PFSK-1 (cell line): ENCODE data around the gene MAD1L1.

ENCODE experiments used
- FOXP2 ChIP-seq: optimal IDR thresholded peaks from 2 replicates; pipeline ENCODE3; 2011; ENCODE audit warnings: borderline replicate concordance, control low read depth, inconsistent platforms; ENCODE audit not compliant: insufficient read depth; ENCODE audit errors: extremely low read length, extremely low read depth
- POLR2AphosphoS5 ChIP-seq: IDR thresholded peaks from 2 replicates; pipeline ENCODE4 v1.6.1; 2012; ENCODE audit warnings: low read depth, mild to moderate bottlenecking, control low read depth, low read length, moderate library complexity
- SIN3A ChIP-seq: IDR thresholded peaks from 2 replicates; pipeline ENCODE4 v1.6.1; 2012; ENCODE audit warnings: mild to moderate bottlenecking, low read length, moderate library complexity, borderline replicate concordance; ENCODE audit not compliant: insufficient read depth
- TAF1 ChIP-seq: IDR thresholded peaks from 2 replicates; pipeline ENCODE4 v1.6.1; 2012; ENCODE audit warnings: low read length, control low read depth, borderline replicate concordance; ENCODE audit not compliant: insufficient read depth
- TF ChIP-seq, protein P1 (sequence below), 2 experiments: IDR thresholded peaks; 2 replicates each; pipeline versions ENCODE4 v1.6.1 to v1.8.0; 2011 to 2012; ENCODE audit warnings: low read depth in 2 of 2, low read length in 2 of 2, control low read depth in 1 of 2, inconsistent platforms in 1 of 2, mild to moderate bottlenecking in 1 of 2, moderate library complexity in 1 of 2; ENCODE audit not compliant: insufficient read depth in 1 of 2

The MAD1L1 gene

DNA sequence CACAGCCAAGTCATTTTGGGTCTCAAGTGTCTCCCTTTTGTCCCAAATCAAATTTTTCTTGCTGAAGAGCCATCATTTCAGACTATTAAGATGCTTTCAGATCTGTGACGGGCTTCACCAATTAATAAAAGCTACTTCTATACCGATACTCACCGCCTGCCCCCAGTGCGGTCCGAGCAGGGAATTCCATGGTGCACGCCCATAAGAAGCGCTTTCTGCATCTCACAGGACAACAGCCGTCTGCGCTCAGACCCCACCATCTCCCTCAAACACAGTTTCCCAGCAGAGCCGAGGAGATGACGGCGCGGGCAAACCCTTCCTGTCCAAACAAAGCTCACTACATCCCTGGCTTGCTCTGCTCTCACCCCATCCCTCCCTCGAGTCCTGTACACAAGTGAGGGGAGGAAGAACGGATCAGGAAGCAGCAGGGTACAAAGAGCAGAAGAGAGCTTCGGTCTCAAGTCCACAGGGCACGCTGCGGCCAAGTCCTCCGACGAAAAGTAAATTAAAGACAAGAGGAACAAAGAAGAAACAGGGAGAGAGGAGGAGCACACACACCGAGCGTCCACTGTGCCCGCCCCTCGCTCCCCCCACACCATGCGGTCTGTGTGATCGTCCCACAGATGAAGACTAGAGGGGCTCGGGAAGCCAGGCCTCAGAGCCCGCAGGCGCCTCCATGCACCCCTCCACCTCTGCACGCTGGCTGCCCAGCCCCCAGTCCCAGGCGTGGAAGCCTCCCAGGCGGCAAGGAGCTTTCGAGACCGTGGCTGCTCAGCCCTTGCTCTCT, 121.9 kb downstream of the MAD1L1 start:
- TF ChIP-seq SIN3A, result no peak
- TF ChIP-seq, protein P1, sequence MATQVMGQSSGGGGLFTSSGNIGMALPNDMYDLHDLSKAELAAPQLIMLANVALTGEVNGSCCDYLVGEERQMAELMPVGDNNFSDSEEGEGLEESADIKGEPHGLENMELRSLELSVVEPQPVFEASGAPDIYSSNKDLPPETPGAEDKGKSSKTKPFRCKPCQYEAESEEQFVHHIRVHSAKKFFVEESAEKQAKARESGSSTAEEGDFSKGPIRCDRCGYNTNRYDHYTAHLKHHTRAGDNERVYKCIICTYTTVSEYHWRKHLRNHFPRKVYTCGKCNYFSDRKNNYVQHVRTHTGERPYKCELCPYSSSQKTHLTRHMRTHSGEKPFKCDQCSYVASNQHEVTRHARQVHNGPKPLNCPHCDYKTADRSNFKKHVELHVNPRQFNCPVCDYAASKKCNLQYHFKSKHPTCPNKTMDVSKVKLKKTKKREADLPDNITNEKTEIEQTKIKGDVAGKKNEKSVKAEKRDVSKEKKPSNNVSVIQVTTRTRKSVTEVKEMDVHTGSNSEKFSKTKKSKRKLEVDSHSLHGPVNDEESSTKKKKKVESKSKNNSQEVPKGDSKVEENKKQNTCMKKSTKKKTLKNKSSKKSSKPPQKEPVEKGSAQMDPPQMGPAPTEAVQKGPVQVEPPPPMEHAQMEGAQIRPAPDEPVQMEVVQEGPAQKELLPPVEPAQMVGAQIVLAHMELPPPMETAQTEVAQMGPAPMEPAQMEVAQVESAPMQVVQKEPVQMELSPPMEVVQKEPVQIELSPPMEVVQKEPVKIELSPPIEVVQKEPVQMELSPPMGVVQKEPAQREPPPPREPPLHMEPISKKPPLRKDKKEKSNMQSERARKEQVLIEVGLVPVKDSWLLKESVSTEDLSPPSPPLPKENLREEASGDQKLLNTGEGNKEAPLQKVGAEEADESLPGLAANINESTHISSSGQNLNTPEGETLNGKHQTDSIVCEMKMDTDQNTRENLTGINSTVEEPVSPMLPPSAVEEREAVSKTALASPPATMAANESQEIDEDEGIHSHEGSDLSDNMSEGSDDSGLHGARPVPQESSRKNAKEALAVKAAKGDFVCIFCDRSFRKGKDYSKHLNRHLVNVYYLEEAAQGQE (IDR thresholded peaks at IDR 0.05; ENCODE audit: insufficient read depth in 1 of 2, low read depth in 2 of 2, low read length in 2 of 2), result 0 out of 4 replicates have a peak, but pooled peaks of 1 of the 2 experiments have one; percentile 8

- no peak for TF ChIP-seq SIN3A
- no peak for TF ChIP-seq POLR2AphosphoS5
- TF ChIP-seq FOXP2, result no peak
- no peak for TF ChIP-seq TAF1
- TF ChIP-seq, protein P1 (IDR thresholded peaks at IDR 0.05; ENCODE audit: insufficient read depth in 1 of 2, low read depth in 2 of 2, low read length in 2 of 2), result no peak
These were observed 122.7 kb downstream of the MAD1L1 start for GRCh38 chr7:2109936-2110609.

- TF ChIP-seq FOXP2, result no peak
- TF ChIP-seq, protein P1 (IDR thresholded peaks at IDR 0.05; ENCODE audit: insufficient read depth in 1 of 2, low read depth in 2 of 2, low read length in 2 of 2), result no peak
These were observed 123.4 kb downstream of the MAD1L1 start for GRCh38 chr7:2109251-2109872.

DNA sequence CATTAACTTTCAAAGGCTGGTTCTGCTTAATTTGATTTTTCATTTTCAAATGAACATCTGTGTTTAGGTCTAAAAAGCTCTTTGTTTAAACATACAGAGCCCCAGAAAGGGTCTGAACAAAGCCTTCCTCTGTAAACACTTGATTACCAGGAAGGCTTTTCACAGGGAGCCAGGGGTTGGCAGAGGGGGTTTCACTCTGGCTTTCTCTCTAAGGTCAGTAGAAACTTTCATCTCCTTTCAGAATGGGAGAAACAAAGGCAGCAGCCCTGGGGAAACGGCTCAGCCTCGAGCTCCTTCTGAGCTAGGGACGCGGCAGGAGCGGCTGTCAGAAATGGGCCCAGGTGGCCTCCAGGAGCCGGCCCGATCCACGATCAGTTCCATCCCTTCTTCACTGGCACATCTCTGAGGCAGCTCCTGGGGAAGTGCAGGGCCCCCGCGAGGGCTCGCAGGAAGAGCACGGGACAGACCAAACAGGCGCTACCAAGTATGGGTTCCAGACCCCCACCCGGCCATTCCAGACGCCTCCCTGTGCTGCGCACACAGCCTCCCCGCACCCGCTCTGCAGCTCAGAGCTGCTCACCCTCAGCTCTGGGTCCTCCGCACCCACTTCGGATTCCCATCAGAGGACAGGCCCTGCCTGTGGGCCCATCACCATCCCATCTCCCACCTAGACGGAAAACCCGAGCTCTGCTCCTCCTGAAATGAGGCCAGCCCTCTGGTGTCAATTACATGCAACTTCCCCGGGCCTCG, 124.1 kb downstream of the MAD1L1 start:
- TF ChIP-seq POLR2AphosphoS5 (no peak), SIN3A (no peak), TAF1 (no peak), FOXP2 (no peak)
- TF ChIP-seq, protein P1 (IDR thresholded peaks at IDR 0.05; ENCODE audit: insufficient read depth in 1 of 2, low read depth in 2 of 2, low read length in 2 of 2), result no peak
